Epithelial cell of esophagus (primary cell): Measurements from ENCODE around the gene ITPKB.

Experiments used
- DNase-seq: peaks from one replicate; pipeline ENCODE4 v3.0.0; 2010; ENCODE audit warnings: low read depth
- H3K4me3 ChIP-seq: 2 replicates; pipeline ENCODE4 v1.5.1; 2011; ENCODE audit warnings: mild to moderate bottlenecking, low read length, control low read depth
- CTCF ChIP-seq: IDR thresholded peaks from 2 replicates; pipeline ENCODE4 v1.5.1; 2011; ENCODE audit warnings: low read depth, mild to moderate bottlenecking, low read length, control low read depth, inconsistent platforms; ENCODE audit not compliant: insufficient read depth; ENCODE audit errors: missing control alignments

ITPKB gene

GRCh38 chr1:226736001-226736907, 2.8 kb downstream of the ITPKB start:
- no peak overlapping the region for H3K4me3 ChIP-seq
- TF ChIP-seq CTCF: no peak
- no peak for DNase-seq

GRCh38 chr1:226735576-226735975, 3.5 kb downstream of the ITPKB start:
- TF ChIP-seq CTCF: no peak
- no peak for DNase-seq
- no peak overlapping the region for H3K4me3 ChIP-seq

- no peak overlapping the region for H3K4me3 ChIP-seq
- no peak for DNase-seq
- TF ChIP-seq CTCF: no peak
These were observed 4.4 kb downstream of the ITPKB start for GRCh38 chr1:226734611-226735153.

GRCh38 chr1:226733876-226734275, 5.2 kb downstream of the ITPKB start:
- no peak for TF ChIP-seq CTCF
- no peak overlapping the region for H3K4me3 ChIP-seq

GRCh38 chr1:226733304-226733703, 5.8 kb downstream of the ITPKB start:
- H3K4me3 ChIP-seq: no peak overlapping the region
- DNase-seq: no peak
- TF ChIP-seq CTCF: no peak

More at GRCh38 chr1:226733876-226734275, 5.2 kb downstream of the ITPKB start:
- DNase-seq: no peak

- no peak overlapping the region for H3K4me3 ChIP-seq
These were observed 6.2 kb downstream of the ITPKB start for GRCh38 chr1:226732856-226733291.

More at GRCh38 chr1:226732856-226733291, 6.2 kb downstream of the ITPKB start:
- DNase-seq: no peak
- no peak for TF ChIP-seq CTCF
